A549 (cell line): ENCODE results near the gene CD63. TPM values are rescaled to one million over a fixed set of nuclear protein-coding genes. Genes with fewer than 3 reads are reported as not detected.

Experiments
- ATAC-seq, 2 experiments: fragments of 200-7000 bp in 1 of 2; fragments of >200 bp in 1 of 2; cut with Nextera tagmentation in 1 of 2; cut with Tn5 transposase in 1 of 2; 3 replicates each; pipeline versions ENCODE4 v1.8.0 to v1.9.1; 2018 to 2020; ENCODE audit warnings: mild to moderate bottlenecking in 1 of 2, moderate library complexity in 1 of 2
- CTCF ChIA-PET: fragments of 300-600 bp; sonication (Branson Sonifier 250); formaldehyde crosslinking; extraction: SDS; loops from one replicate; lab custom pipeline; 2021; ENCODE audit warnings: antibody characterized with exemption, inconsistent platforms; lab: Yijun Ruan, JAX
- POLR2A ChIA-PET: fragments of 350-600 bp; formaldehyde crosslinking; extraction: SDS; loops from one replicate; lab custom pipeline; 2021; ENCODE audit warnings: antibody characterized with exemption, inconsistent platforms; lab: Yijun Ruan, JAX
- DNase-seq, 2 experiments: peaks; one replicate each; pipeline versions ENCODE4 v3.0.0 to v3.0.0-alpha.2; 2011 to 2016; ENCODE audit warnings: low read depth in 1 of 2, low spot score in 1 of 2
- FAIRE-seq: peaks from 2 replicates; lab custom pipeline; 2011; peaks lifted over from hg19 to GRCh38; lab: Jason Lieb, UNC
- H3K27ac ChIP-seq, 2 experiments: fragments of >200 bp; sonication (Bioruptor Twin); formaldehyde crosslinking; 3 replicates each; pipeline ENCODE4 v1.5.1; 2016 to 2017
- H3K4me1 ChIP-seq: fragments of >200 bp; sonication (Bioruptor Twin); formaldehyde crosslinking; 3 replicates; pipeline ENCODE4 v1.6.1; 2016
- H3K4me2 ChIP-seq: fragments of >200 bp; sonication (Bioruptor Twin); formaldehyde crosslinking; 3 replicates; pipeline ENCODE4 v1.6.1; 2016
- H3K4me3 ChIP-seq: fragments of >200 bp; sonication (Bioruptor Twin); formaldehyde crosslinking; 3 replicates; pipeline ENCODE4 v1.5.1; 2016
- H3K9me3 ChIP-seq: fragments of >200 bp; sonication (Bioruptor Twin); formaldehyde crosslinking; 3 replicates; pipeline ENCODE4 v1.6.1; 2016
- CBX2 ChIP-seq: fragments of 200-600 bp; sonication (generic); IDR thresholded peaks from 2 replicates; pipeline ENCODE4 v1.6.1; 2016; ENCODE audit warnings: low read depth, mild to moderate bottlenecking, borderline replicate concordance
- ESRRA ChIP-seq: fragments of 150-350 bp; IDR thresholded peaks from 2 replicates; pipeline ENCODE4 v1.6.1; 2014; ENCODE audit warnings: mild to moderate bottlenecking, low read length, borderline replicate concordance
- FOSB ChIP-seq: fragments of 250-450 bp; sonication (Bioruptor Pico); IDR thresholded peaks from 2 replicates; pipeline ENCODE4 v1.5.0; 2020; ENCODE audit warnings: mild to moderate bottlenecking, moderate library complexity
- GATA3 ChIP-seq: IDR thresholded peaks from 2 replicates; pipeline ENCODE4 v1.6.1; 2012; ENCODE audit warnings: borderline replicate concordance
- HOXB5 ChIP-seq: fragments of 250-450 bp; sonication (Bioruptor Pico); IDR thresholded peaks from 2 replicates; pipeline ENCODE4 v1.5.0; 2020; ENCODE audit warnings: mild to moderate bottlenecking, moderate library complexity
- NFE2L2 ChIP-seq: fragments of 150-350 bp; conservative IDR thresholded peaks from 2 replicates; pipeline ENCODE4 v1.6.1; 2014; ENCODE audit warnings: low read length
- PHF8 ChIP-seq: fragments of 200-600 bp; sonication (generic); IDR thresholded peaks from 2 replicates; pipeline ENCODE4 v1.6.1; 2016; ENCODE audit warnings: low read depth, mild to moderate bottlenecking, antibody characterized with exemption, moderate library complexity, borderline replicate concordance
- POLR2A ChIP-seq: IDR thresholded peaks from 2 replicates; pipeline ENCODE4 v1.6.1; 2012; ENCODE audit warnings: mild to moderate bottlenecking, low read length
- POLR2AphosphoS2 ChIP-seq: conservative IDR thresholded peaks from 2 replicates; pipeline ENCODE4 v1.6.1; 2012; ENCODE audit warnings: low read length, improper control_type of control experiment, inconsistent platforms
- RAD21 ChIP-seq, 2 experiments: fragments of >200 bp in 1 of 2; sonication (Bioruptor Twin) in 1 of 2; formaldehyde crosslinking in 1 of 2; IDR thresholded peaks in 1 of 2; conservative IDR thresholded peaks in 1 of 2; 2 replicates in 1 of 2; 3 replicates in 1 of 2; pipeline ENCODE4 v1.6.1; 2012 to 2018; ENCODE audit warnings: inconsistent platforms in 1 of 2
- RCOR1 ChIP-seq: fragments of 150-350 bp; IDR thresholded peaks from 2 replicates; pipeline ENCODE4 v1.6.1; 2014; ENCODE audit warnings: antibody characterized with exemption, low read length, low read depth
- TP53 ChIP-seq: fragments of 250-450 bp; sonication (Bioruptor Pico); IDR thresholded peaks from 2 replicates; pipeline ENCODE4 v1.5.0; 2021; ENCODE audit warnings: mild to moderate bottlenecking, moderate library complexity
- ZNF302 ChIP-seq: fragments of 250-450 bp; sonication (Bioruptor Pico); IDR thresholded peaks from 2 replicates; pipeline ENCODE4 v1.9.0; 2021; ENCODE audit warnings: inconsistent platforms, mild to moderate bottlenecking, moderate library complexity
- WGBS: methylation state at CpG from one replicate; pipeline ENCODE4 v1.1.6; 2017; ENCODE audit errors: missing lambda C conversion rate; 5-methylcytosine and 5-hydroxymethylcytosine counted together
- polyA plus RNA-seq, 4 experiments: library from polyadenylated mRNA; depleted of rRNA in 3 of 4; stranded (reverse); fragments of >200 nt; fragmentation: RNase III in 1 of 4; extraction: RNeasy Plus Mini Kit Qiagen cat#74134 plus additional on column Dnase treatment in 1 of 4; gene quantifications; 2 replicates in 3 of 4; 3 replicates in 1 of 4; pipeline ENCODE4 v1.2.3, GENCODE V29; 2011 to 2017
- TF ChIP-seq, protein P1 (sequence below): IDR thresholded peaks from 2 replicates; pipeline ENCODE4 v1.6.1; 2012
- TF ChIP-seq, protein P2 (sequence below): fragments of 150-350 bp; IDR thresholded peaks from 2 replicates; pipeline ENCODE4 v1.6.1; 2014; ENCODE audit warnings: low read depth, mild to moderate bottlenecking, low read length
- TF ChIP-seq, protein P3 (sequence below): fragments of 450-650 bp; IDR thresholded peaks from 2 replicates; pipeline ENCODE4 v1.6.1; 2014; ENCODE audit warnings: antibody characterized with exemption
- TF ChIP-seq, protein P4 (sequence below): fragments of >200 bp; sonication (Bioruptor Twin); formaldehyde crosslinking; IDR thresholded peaks from 3 replicates; pipeline ENCODE4 v1.5.1; 2016
- TF ChIP-seq, protein P5 (sequence below): IDR thresholded peaks from 2 replicates; pipeline ENCODE4 v1.6.1; 2012

Gene CD63
- polyA plus RNA-seq, 2 of the 4 experiments (the other 2 are of a cell fraction) = 530 to 724 TPM

DNA sequence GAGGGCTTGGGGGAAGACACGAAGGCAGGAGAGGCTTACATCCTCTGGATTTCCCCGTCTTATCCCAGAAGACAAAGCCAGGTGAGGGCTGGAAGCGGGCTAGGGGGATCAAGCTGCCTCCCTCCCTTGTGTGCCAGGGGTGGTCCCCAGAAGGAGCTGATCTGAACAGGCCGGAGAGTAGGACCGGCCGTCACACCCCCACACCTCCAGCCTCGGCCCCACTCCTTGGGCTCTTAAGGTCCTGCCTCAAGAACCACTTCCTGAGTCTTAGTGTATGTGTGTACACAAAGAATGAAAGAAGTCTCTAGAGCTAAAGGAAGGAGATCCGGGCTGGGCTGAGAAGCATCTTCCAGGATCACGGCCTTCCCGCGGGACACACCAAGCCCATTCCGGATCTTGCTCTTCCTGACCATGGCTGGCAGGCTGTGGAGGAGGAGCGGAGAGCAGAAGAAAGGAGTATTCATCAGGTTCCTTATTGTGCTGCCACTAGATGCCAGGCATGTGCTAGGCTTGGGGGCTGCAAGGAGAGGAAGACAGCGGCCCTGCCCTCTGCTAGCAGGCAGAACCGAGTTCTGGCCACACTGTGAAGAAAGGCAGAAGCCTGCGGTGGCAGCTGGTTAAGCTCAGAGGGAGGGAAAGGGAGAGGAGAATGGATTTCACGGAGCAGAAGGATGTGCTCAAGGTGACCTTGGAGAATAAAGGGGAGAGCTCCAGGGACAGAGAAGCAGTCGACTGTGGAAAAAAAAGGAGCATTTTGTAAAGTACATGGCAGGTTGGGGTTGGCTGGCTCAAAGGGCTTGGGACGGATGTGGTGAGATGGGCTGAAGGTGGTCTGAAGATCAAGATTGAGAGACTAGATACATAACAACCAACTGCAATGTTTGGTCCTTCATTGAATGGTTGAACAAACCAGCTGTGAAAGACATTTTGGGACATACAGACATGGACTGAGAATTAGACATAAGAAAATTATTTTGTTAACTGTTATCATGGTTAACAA lies 1.3 kb upstream of the CD63 start:
- peak overlapping the region; percentile 97 for H3K27ac ChIP-seq
- DNase-seq (peak in 1 of 2 experiments; percentile 48), FAIRE-seq (no peak), ATAC-seq (peak; percentile 5 to 35; a peak in 4 of 6 replicates)
- TF ChIP-seq, protein P1, sequence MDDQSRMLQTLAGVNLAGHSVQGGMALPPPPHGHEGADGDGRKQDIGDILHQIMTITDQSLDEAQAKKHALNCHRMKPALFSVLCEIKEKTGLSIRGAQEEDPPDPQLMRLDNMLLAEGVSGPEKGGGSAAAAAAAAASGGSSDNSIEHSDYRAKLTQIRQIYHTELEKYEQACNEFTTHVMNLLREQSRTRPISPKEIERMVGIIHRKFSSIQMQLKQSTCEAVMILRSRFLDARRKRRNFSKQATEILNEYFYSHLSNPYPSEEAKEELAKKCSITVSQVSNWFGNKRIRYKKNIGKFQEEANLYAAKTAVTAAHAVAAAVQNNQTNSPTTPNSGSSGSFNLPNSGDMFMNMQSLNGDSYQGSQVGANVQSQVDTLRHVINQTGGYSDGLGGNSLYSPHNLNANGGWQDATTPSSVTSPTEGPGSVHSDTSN = no peak; the same call in 1 of the 2 replicates
- no peak for TF ChIP-seq GATA3
- 0 out of 2 replicates have a peak, but pooled peaks have one; percentile 48 for TF ChIP-seq POLR2AphosphoS2
- TF ChIP-seq, protein P2, sequence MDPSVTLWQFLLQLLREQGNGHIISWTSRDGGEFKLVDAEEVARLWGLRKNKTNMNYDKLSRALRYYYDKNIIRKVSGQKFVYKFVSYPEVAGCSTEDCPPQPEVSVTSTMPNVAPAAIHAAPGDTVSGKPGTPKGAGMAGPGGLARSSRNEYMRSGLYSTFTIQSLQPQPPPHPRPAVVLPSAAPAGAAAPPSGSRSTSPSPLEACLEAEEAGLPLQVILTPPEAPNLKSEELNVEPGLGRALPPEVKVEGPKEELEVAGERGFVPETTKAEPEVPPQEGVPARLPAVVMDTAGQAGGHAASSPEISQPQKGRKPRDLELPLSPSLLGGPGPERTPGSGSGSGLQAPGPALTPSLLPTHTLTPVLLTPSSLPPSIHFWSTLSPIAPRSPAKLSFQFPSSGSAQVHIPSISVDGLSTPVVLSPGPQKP = no peak
- TF ChIP-seq ZNF302 = no peak
- no peak for TF ChIP-seq RAD21 (conservative IDR thresholded peaks at IDR 0.05 in 1 of 2, IDR thresholded peaks at IDR 0.05 in 1 of 2)
- TF ChIP-seq, protein P3, sequence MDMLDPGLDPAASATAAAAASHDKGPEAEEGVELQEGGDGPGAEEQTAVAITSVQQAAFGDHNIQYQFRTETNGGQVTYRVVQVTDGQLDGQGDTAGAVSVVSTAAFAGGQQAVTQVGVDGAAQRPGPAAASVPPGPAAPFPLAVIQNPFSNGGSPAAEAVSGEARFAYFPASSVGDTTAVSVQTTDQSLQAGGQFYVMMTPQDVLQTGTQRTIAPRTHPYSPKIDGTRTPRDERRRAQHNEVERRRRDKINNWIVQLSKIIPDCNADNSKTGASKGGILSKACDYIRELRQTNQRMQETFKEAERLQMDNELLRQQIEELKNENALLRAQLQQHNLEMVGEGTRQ = no peak
- no peak for TF ChIP-seq HOXB5
- TF ChIP-seq CBX2 = no peak
- no peak for TF ChIP-seq NFE2L2
- TF ChIP-seq, protein P4, sequence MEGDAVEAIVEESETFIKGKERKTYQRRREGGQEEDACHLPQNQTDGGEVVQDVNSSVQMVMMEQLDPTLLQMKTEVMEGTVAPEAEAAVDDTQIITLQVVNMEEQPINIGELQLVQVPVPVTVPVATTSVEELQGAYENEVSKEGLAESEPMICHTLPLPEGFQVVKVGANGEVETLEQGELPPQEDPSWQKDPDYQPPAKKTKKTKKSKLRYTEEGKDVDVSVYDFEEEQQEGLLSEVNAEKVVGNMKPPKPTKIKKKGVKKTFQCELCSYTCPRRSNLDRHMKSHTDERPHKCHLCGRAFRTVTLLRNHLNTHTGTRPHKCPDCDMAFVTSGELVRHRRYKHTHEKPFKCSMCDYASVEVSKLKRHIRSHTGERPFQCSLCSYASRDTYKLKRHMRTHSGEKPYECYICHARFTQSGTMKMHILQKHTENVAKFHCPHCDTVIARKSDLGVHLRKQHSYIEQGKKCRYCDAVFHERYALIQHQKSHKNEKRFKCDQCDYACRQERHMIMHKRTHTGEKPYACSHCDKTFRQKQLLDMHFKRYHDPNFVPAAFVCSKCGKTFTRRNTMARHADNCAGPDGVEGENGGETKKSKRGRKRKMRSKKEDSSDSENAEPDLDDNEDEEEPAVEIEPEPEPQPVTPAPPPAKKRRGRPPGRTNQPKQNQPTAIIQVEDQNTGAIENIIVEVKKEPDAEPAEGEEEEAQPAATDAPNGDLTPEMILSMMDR = 0 out of 3 replicates have a peak, but pooled peaks have one; percentile 6
- TF ChIP-seq RCOR1 = no peak
- no peak; the same call in 1 of the 2 replicates for TF ChIP-seq POLR2A
- no peaks in the 10 kb centered on the region for H3K9me3 ChIP-seq
- peak overlapping the region; percentile 76 for H3K4me3 ChIP-seq
- 40% methylated on average over 17 of the region's 19 CpGs for WGBS
- CTCF ChIA-PET = interaction anchor here (1.0 to 3.9 kb wide), 7 partner anchors 8 to 67 kb away, joined by 3 to 58 read pairs (median 4); partner anchors contain the start of genes GDF11 and RDH5
- peaks cover 25% of the 10 kb centered on the region for H3K4me1 ChIP-seq
- H3K4me2 ChIP-seq = peak overlapping the region; percentile 98
- POLR2A ChIA-PET = interaction anchor here (1.0 to 2.4 kb wide), 8 partner anchors 8 to 244 kb away, joined by 3 to 18 read pairs (median 7); partner anchors contain the start of genes BLOC1S1, DNAJC14, ORMDL2 and PYM1

DNA sequence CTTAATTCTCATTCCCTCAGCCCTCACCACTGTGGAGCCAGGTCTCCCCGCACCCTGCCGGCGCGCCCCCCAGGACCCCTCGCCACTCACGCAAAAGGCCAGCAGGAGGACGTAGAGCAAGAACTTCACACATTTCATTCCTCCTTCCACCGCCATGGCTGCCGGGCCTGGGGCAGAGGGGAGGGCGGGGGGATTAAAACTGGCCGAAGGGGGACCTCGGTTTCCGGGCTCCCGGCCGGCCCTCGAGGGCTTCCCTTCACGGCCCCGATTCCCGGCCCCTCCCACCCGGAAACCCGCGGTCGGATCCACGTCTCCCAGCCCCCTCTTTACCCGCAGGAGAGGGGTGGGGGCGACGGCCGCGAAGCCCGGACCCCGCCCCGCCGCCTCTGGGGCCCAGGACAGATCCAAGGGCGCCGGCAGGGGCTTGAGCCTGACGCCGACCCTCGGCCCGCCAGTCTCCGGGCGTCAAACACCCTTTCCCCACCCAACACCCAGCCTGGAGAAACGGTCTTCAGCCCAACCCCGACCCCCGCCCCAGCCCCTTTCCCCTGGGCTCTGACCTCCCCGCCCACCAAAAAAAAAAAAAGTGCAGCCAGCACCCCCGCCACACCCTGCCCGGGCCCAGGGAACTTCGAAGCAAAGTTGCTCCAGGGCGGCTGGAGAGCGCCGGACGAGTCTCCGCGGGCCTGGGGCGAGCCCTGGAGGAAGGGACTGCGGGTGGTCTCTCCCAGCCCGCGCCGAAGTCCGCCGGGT lies 447 bp downstream of the CD63 start:
- peak overlapping the region; percentile 97 for H3K27ac ChIP-seq
- peaks cover 40% of the 10 kb centered on the region for H3K4me1 ChIP-seq
- POLR2A ChIA-PET = interaction anchor here (0.9 to 2.4 kb wide), 7 partner anchors 10 to 246 kb away, joined by 3 to 18 read pairs (median 6); partner anchors contain the start of genes BLOC1S1, ORMDL2, RAB5B and SARNP
- 1% methylated on average over 20 of the region's 61 CpGs for WGBS
- DNase-seq = peak; percentile 39 to 60
- H3K9me3 ChIP-seq = no peaks in the 10 kb centered on the region
- peak overlapping the region; percentile 76 for H3K4me3 ChIP-seq
- CTCF ChIA-PET = interaction anchor here (1.0 to 3.9 kb wide), 6 partner anchors 8 to 212 kb away, joined by 3 to 58 read pairs (median 5); partner anchors contain the start of genes GDF11 and RDH5
- no peak for TF ChIP-seq ESRRA
- peak; percentile 42 for TF ChIP-seq PHF8
- TF ChIP-seq, protein P5, sequence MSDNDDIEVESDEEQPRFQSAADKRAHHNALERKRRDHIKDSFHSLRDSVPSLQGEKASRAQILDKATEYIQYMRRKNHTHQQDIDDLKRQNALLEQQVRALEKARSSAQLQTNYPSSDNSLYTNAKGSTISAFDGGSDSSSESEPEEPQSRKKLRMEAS = peak; percentile 20; the same call in 1 of the 2 replicates
- 0 out of 2 replicates have a peak, but pooled peaks have one; percentile 56 for TF ChIP-seq FOSB (CRISPR knock-in tag)
- no peak for TF ChIP-seq TP53 (CRISPR knock-in tag)
- FAIRE-seq = no peak
- ATAC-seq = peak; percentile 35 to 36
- H3K4me2 ChIP-seq = peak overlapping the region; percentile 98
